Upper lobe of left lung (tissue), 4 donors: ENCODE measurements around the gene PRIM2.
"Not testable (repeated sequence)": the region's sequence is repeated elsewhere in the genome, so short reads cannot be mapped to it uniquely, and the experiment has no call there.

Source experiments
- CTCF ChIP-seq, 6 experiments: fragments of 450-650 bp in 4 of 6; fragments of 200-600 bp in 2 of 6; sonication (generic) in 2 of 6; IDR thresholded peaks; one replicate each; pipeline ENCODE4 v1.5.1; 2016 to 2019; ENCODE audit warnings: antibody characterized with exemption in 6 of 6
- EP300 ChIP-seq, 4 donors: sonication (generic); formaldehyde crosslinking; IDR thresholded peaks; one replicate each; pipeline ENCODE4 v1.5.1; 2017; ENCODE audit warnings: antibody characterized with exemption in 4 of 4, control low read depth in 2 of 4
- POLR2A ChIP-seq, 4 donors: fragments of 450-650 bp; IDR thresholded peaks; one replicate each; pipeline ENCODE4 v1.5.1; 2016 to 2017; ENCODE audit warnings: antibody characterized with exemption in 4 of 4, mild to moderate bottlenecking in 2 of 4

- not testable (repeated sequence) for TF ChIP-seq EP300, CTCF, POLR2A (IDR thresholded peaks at IDR 0.05)
Observed at GRCh38 chr6:57562233-57562632, 244.8 kb downstream of the PRIM2 start.
